ENCODE results near the gene MCRIP2.
"Not testable (repeated sequence)": the region's sequence is repeated elsewhere in the genome, so short reads cannot be mapped to it uniquely, and the experiment has no call there.

DNA sequence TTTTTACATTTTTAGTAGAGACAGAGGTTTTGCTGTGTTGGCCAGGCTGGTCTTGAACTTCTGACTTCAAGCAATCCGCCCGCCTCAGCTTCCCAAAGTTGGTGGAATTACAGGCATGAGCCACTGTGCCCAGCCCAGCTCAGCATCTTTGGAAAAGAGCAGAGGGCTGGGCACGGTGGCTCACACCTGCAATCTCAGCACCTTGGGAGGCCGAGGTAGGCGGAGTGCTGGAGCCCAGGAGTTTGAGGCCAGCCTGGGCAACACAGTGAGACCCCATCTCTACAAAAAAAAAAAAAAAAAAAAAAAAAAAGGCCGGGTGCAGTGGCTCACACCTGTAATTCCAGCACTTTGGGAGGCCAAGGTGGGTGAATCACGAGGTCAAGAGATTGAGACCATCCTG lies 44.0 kb upstream of the MCRIP2 start:
- TF ChIP-seq, protein P1, sequence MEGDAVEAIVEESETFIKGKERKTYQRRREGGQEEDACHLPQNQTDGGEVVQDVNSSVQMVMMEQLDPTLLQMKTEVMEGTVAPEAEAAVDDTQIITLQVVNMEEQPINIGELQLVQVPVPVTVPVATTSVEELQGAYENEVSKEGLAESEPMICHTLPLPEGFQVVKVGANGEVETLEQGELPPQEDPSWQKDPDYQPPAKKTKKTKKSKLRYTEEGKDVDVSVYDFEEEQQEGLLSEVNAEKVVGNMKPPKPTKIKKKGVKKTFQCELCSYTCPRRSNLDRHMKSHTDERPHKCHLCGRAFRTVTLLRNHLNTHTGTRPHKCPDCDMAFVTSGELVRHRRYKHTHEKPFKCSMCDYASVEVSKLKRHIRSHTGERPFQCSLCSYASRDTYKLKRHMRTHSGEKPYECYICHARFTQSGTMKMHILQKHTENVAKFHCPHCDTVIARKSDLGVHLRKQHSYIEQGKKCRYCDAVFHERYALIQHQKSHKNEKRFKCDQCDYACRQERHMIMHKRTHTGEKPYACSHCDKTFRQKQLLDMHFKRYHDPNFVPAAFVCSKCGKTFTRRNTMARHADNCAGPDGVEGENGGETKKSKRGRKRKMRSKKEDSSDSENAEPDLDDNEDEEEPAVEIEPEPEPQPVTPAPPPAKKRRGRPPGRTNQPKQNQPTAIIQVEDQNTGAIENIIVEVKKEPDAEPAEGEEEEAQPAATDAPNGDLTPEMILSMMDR (IDR thresholded peaks at IDR 0.05), result not testable (repeated sequence)
- not testable (repeated sequence) for TF ChIP-seq POLR2A (IDR thresholded peaks at IDR 0.05)

All from thyroid gland (tissue), 4 donors.